MCF 10A (cell line): ENCODE results near the gene ARRDC4. TPM values are rescaled to one million over a fixed set of nuclear protein-coding genes. Genes with fewer than 3 reads are reported as not detected.

Experiments
- BruUV-seq: library from RNA; stranded (reverse); fragments of 400-500 nt; replicated peaks from 2 replicates; lab custom pipeline; 2021; lab: Mats Ljungman, UMichigan
- CTCF ChIA-PET: fragments of 300-600 bp; sonication (Branson Sonifier 250); formaldehyde crosslinking; extraction: SDS; loops from one replicate; lab custom pipeline; 2021; ENCODE audit warnings: antibody characterized with exemption, inconsistent platforms; lab: Yijun Ruan, JAX
- POLR2A ChIA-PET: fragments of 300-600, 350-650 bp; sonication (Branson Sonifier 250); formaldehyde crosslinking; extraction: SDS; loops from one replicate; lab custom pipeline; 2020; ENCODE audit warnings: antibody characterized with exemption, inconsistent platforms; lab: Yijun Ruan, JAX
- DNase-seq: peaks from one replicate; pipeline ENCODE4 v3.0.0-alpha.2; 2018; ENCODE audit not compliant: unreplicated experiment
- H3K27ac Mint-ChIP-seq: one replicate; pipeline ENCODE4 v1.8.0; 2022; ENCODE audit warnings: mild to moderate bottlenecking, low read depth, mixed read lengths; ENCODE audit not compliant: unreplicated experiment
- H3K27me3 Mint-ChIP-seq: one replicate; pipeline ENCODE4 v1.8.0; 2022; ENCODE audit warnings: mixed read lengths; ENCODE audit not compliant: insufficient read depth, unreplicated experiment
- H3K36me3 Mint-ChIP-seq: one replicate; pipeline ENCODE4 v1.8.0; 2022; ENCODE audit warnings: mild to moderate bottlenecking, moderate library complexity, mixed read lengths; ENCODE audit not compliant: insufficient read depth, unreplicated experiment
- H3K4me1 Mint-ChIP-seq: one replicate; pipeline ENCODE4 v1.8.0; 2022; ENCODE audit warnings: mixed read lengths; ENCODE audit not compliant: insufficient read depth, unreplicated experiment
- H3K4me3 Mint-ChIP-seq: one replicate; pipeline ENCODE4 v1.8.0; 2022; ENCODE audit warnings: mild to moderate bottlenecking, moderate library complexity, mixed read lengths; ENCODE audit not compliant: unreplicated experiment
- H3K9me3 Mint-ChIP-seq: one replicate; pipeline ENCODE4 v1.8.0; 2022; ENCODE audit warnings: mixed read lengths; ENCODE audit not compliant: unreplicated experiment
- intact Hi-C: fragments of 100-400 bp; cut with micrococcal nuclease; formaldehyde crosslinking; loops from 2 replicates; pipeline ENCODE4 v1.14.1; 2022
- total RNA-seq: library from RNA; stranded (reverse); gene quantifications from 2 replicates; pipeline ENCODE4 v1.2.3, GENCODE V29; 2022
- TF ChIP-seq, protein P1 (sequence below): fragments of 200-600 bp; IDR thresholded peaks from one replicate; pipeline ENCODE4 v1.8.0; 2022; ENCODE audit warnings: antibody characterized with exemption, mild to moderate bottlenecking; ENCODE audit not compliant: unreplicated experiment

Gene ARRDC4
- total RNA-seq, 1 experiment from 2014 or later = 36.0 TPM

DNA sequence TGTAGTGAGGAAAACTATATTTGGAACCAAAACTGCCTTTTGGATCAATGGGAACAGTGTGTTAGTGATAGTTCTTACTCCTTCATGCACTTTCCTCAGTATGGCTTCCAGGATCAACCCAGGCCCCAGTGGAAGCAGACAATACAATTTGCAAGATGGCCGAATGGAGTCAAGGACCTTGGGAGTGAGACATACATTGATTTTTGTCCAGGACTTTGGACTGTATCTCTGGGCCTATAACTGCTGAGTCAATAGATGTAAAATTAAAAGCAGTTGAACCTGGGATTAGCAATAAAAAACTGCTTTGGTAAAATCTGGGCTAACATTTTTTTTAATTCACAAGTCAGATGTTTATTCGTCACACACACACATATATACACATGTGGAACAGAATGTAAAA is 1.8 kb downstream of the ARRDC4 start:
- ChIA-PET POLR2A (interaction anchor here (0.7 to 3.4 kb wide), 3 partner anchors 14 to 74 kb away, joined by 3 to 15 read pairs (median 5); no protein-coding TSS in a partner anchor), CTCF (interaction anchor here (0.6 to 0.8 kb wide), 2 partner anchors 25 to 120 kb away, joined by 3 read pairs; no protein-coding TSS in a partner anchor)
- DNase-seq = no peak
- H3K4me3 Mint-ChIP-seq = peak overlapping the region; percentile 83
- no peaks in the 10 kb centered on the region for H3K9me3 Mint-ChIP-seq
- TSS peak; percentile 29 for BruUV-seq
- TF ChIP-seq, protein P1, sequence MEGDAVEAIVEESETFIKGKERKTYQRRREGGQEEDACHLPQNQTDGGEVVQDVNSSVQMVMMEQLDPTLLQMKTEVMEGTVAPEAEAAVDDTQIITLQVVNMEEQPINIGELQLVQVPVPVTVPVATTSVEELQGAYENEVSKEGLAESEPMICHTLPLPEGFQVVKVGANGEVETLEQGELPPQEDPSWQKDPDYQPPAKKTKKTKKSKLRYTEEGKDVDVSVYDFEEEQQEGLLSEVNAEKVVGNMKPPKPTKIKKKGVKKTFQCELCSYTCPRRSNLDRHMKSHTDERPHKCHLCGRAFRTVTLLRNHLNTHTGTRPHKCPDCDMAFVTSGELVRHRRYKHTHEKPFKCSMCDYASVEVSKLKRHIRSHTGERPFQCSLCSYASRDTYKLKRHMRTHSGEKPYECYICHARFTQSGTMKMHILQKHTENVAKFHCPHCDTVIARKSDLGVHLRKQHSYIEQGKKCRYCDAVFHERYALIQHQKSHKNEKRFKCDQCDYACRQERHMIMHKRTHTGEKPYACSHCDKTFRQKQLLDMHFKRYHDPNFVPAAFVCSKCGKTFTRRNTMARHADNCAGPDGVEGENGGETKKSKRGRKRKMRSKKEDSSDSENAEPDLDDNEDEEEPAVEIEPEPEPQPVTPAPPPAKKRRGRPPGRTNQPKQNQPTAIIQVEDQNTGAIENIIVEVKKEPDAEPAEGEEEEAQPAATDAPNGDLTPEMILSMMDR = no peak
- peaks cover 52% of the 10 kb centered on the region for H3K4me1 Mint-ChIP-seq
- H3K27ac Mint-ChIP-seq = no peak overlapping the region
- no peaks in the 10 kb centered on the region for H3K27me3 Mint-ChIP-seq
- intact Hi-C loops = loop anchor here (5.0 kb wide), 2 partner anchors 55 to 215 kb away; no protein-coding TSS in a partner anchor
- H3K36me3 Mint-ChIP-seq = peaks cover 12% of the 10 kb centered on the region

DNA sequence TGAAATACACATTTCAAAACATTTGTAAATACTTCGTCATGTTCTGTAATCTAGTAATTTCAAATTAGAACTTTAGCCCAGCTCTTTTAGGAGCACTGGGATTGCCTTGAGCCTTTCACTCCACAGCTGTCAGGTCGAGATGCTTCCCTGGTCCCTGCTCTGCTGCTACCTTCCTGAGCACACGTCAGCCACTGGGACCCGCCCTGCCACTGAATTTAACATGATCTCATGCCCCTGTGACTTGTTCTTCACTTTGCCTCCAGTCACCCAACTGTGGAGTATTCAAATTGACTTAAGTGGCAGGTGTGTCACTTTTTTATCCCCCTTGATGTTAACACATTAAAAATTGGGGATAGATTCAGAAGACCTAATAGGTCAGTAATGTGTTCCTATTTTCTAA is 3.3 kb downstream of the ARRDC4 start:
- Mint-ChIP-seq H3K4me1 (peaks cover 52% of the 10 kb centered on the region), H3K4me3 (peak overlapping the region; percentile 83), H3K27ac (no peak overlapping the region), H3K27me3 (no peaks in the 10 kb centered on the region), H3K9me3 (no peaks in the 10 kb centered on the region), H3K36me3 (peaks cover 20% of the 10 kb centered on the region)
- TF ChIP-seq, protein P1 = no peak
- no peak for DNase-seq
- CTCF ChIA-PET = interaction anchor here (0.9 to 1.0 kb wide), 2 partner anchors 53 to 211 kb away, joined by 3 to 4 read pairs; no protein-coding TSS in a partner anchor
- intact Hi-C loops = loop anchor here (5.0 kb wide), 2 partner anchors 56 to 214 kb away; no protein-coding TSS in a partner anchor
- no TSS peak for BruUV-seq
- POLR2A ChIA-PET = interaction anchor here (1.0 to 2.0 kb wide), 3 partner anchors 10 to 17 kb away, joined by 3 to 6 read pairs (median 4); no protein-coding TSS in a partner anchor

DNA sequence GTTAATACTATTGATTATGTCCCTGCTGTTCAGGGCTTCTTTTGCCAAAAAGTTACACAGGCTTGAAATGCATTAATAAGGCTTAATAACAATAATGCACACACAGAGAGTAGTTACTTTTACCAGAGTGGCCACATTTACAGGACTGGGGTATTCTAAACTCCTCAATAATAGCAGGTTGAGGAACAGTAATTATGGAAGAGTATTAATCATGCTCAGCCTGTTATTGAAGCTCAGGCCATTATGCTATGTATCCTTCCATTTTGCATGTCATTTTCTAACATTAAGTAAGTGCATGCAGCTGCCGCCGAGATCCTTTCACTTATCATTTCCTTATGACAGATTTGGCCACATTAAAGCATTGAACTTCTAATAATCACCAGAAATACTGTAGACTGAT is 5.7 kb downstream of the ARRDC4 start:
- intact Hi-C loops = no loop called here
- ChIA-PET CTCF (interaction anchor here (0.6 to 2.3 kb wide), 4 partner anchors 9 to 211 kb away, joined by 4 to 11 read pairs (median 6); no protein-coding TSS in a partner anchor), POLR2A (interaction anchor here (1.5 kb wide), 1 partner anchor 10 kb away, joined by 11 read pairs; no protein-coding TSS in a partner anchor)
- TF ChIP-seq, protein P1 = no peak
- H3K27ac Mint-ChIP-seq = no peak overlapping the region
- BruUV-seq = no TSS peak
- H3K27me3 Mint-ChIP-seq = no peaks in the 10 kb centered on the region
- H3K4me1 Mint-ChIP-seq = peaks cover 42% of the 10 kb centered on the region
- H3K4me3 Mint-ChIP-seq = no peak overlapping the region
- H3K9me3 Mint-ChIP-seq = no peaks in the 10 kb centered on the region
- peaks cover 42% of the 10 kb centered on the region for H3K36me3 Mint-ChIP-seq
- no peak for DNase-seq

DNA sequence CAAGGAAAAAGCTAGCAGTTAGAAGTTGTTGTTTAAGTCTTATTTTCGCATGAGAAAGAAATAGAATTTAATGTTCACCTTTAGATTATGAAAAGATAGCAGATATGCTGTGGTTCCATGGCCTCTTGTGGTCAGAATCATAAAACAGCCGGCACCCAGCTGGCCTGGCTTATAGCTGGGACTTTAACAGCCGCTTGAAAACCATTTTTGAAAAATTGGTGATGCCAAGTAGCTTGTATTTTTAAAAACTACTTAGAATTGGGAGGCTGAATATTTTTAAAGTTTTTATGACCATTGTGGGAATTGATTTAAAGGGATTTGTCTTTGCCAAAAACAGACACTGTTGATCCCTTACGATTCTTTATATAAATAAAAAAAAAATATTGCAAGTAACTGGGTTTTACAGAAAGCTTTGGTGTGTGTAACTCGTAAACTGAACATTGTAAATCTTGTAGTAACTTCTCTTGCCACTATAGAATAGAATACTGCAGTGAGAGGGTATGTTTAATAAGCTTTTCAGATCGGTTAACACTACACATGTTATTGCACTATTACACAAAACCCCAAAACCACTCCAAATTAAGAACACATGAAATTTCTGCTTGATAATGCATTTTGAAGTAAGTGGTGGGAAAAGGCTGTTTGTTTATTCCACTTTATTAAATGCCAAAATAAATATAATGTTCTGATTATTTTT is 6.6 kb downstream of the ARRDC4 start:
- Mint-ChIP-seq H3K4me1 (peaks cover 36% of the 10 kb centered on the region), H3K4me3 (no peak overlapping the region), H3K27ac (no peak overlapping the region), H3K9me3 (no peaks in the 10 kb centered on the region), H3K36me3 (peaks cover 50% of the 10 kb centered on the region), H3K27me3 (no peaks in the 10 kb centered on the region)
- no TSS peak for BruUV-seq
- ChIA-PET CTCF (interaction anchor here (0.5 to 2.3 kb wide), 9 partner anchors 9 to 211 kb away, joined by 3 to 11 read pairs (median 4); no protein-coding TSS in a partner anchor), POLR2A (interaction anchor here (0.7 to 1.5 kb wide), 4 partner anchors 10 to 109 kb away, joined by 3 to 11 read pairs (median 4); no protein-coding TSS in a partner anchor)
- DNase-seq = no peak
- TF ChIP-seq, protein P1 = no peak
- intact Hi-C loops = no loop called here
